MM.1S (cell line): ENCODE results near the gene PATJ.

Source experiments
- CTCF ChIP-seq: fragments of 300-600 bp; sonication (generic); IDR thresholded peaks from 2 replicates; pipeline ENCODE4 v1.5.1; 2016; ENCODE audit warnings: antibody characterized with exemption, low read length, mixed read lengths
- EZH2 ChIP-seq: fragments of 300-600 bp; sonication (generic); optimal IDR thresholded peaks from 2 replicates; pipeline ENCODE3; 2017; ENCODE audit warnings: low read depth, mild to moderate bottlenecking, antibody characterized with exemption, low read length, mixed read lengths
- EZH2phosphoT487 ChIP-seq: fragments of 300-600 bp; sonication (generic); IDR thresholded peaks from 2 replicates; pipeline ENCODE4 v1.6.1; 2018; ENCODE audit warnings: antibody characterized with exemption, low read length

- TF ChIP-seq CTCF (no peak), EZH2 (no peak), EZH2phosphoT487 (no peak)
Observed at GRCh38 chr1:62040450-62040849, 298.2 kb downstream of the PATJ start.
